Ovary (tissue), 9 donors: Measurements from ENCODE around the gene SLC23A3. TPM values are rescaled to one million over a fixed set of nuclear protein-coding genes. Genes with fewer than 3 reads are reported as not detected.

Source experiments
- DNase-seq, 5 donors: peaks; one replicate each; pipeline ENCODE4 v3.0.0-alpha.2; 2019 to 2020
- H3K27ac ChIP-seq, 2 donors: fragments of 200-600 bp; one replicate each; pipeline versions ENCODE4 v1.5.1 to v1.8.0; 2019 to 2022
- H3K27me3 ChIP-seq: fragments of 200-600 bp; one replicate; pipeline ENCODE4 v1.8.0; 2022
- H3K36me3 ChIP-seq: fragments of 200-600 bp; sonication (generic); one replicate; pipeline ENCODE4 v1.5.1; 2019
- H3K4me1 ChIP-seq: one replicate; pipeline ENCODE4 v1.8.1; 2013; ENCODE audit warnings: mild to moderate bottlenecking, moderate library complexity; ENCODE audit not compliant: insufficient read depth
- H3K4me3 ChIP-seq: fragments of 200-600 bp; sonication (generic); one replicate; pipeline ENCODE4 v1.5.1; 2017
- H3K9me3 ChIP-seq, 2 donors: fragments of 200-600 bp in 1 of 2; sonication (generic) in 1 of 2; one replicate each; pipeline versions ENCODE4 v1.5.1 to v1.8.1; 2013 to 2019; ENCODE audit warnings: mild to moderate bottlenecking in 1 of 2, moderate library complexity in 1 of 2
- CTCF ChIP-seq, 3 donors: fragments of 450-650 bp in 2 of 3; fragments of 200-600 bp in 1 of 3; IDR thresholded peaks; one replicate each; pipeline versions ENCODE4 v1.5.1 to v1.8.0; 2016 to 2022; ENCODE audit warnings: antibody characterized with exemption in 3 of 3, mild to moderate bottlenecking in 1 of 3
- EP300 ChIP-seq: sonication (generic); formaldehyde crosslinking; IDR thresholded peaks from one replicate; pipeline ENCODE4 v1.6.1; 2017; ENCODE audit warnings: antibody characterized with exemption
- POLR2A ChIP-seq: fragments of 450-650 bp; IDR thresholded peaks from one replicate; pipeline ENCODE4 v1.6.1; 2017; ENCODE audit warnings: antibody characterized with exemption, mild to moderate bottlenecking, moderate library complexity
- WGBS, 3 donors: extraction: QIAGEN DNeasy Blood & Tissue Kit in 1 of 3; methylation state at CpG; one replicate each; pipeline versions ENCODE4 v1.1.5 to v1.1.7; 2013 to 2017; 5-methylcytosine and 5-hydroxymethylcytosine counted together
- intact Hi-C, 4 donors: fragments of 100-400 bp; cut with DNase I; formaldehyde crosslinking; loops; one replicate each; pipeline versions ENCODE4 v1.11.0 to v1.15.1; 2022 to 2023
- polyA plus RNA-seq, 2 donors: library from polyadenylated mRNA; stranded (reverse); fragments of 200-250 nt in 1 of 2; fragments of 350-450 nt in 1 of 2; fragmentation: Illumina TruSeq in 1 of 2; extraction: RNeasy Lipid Tissue Mini Kit (QIAGEN cat#74804) in 1 of 2; gene quantifications; one replicate each; pipeline ENCODE4 v1.2.3, GENCODE V29; 2013 to 2014
- total RNA-seq, 7 donors: library from RNA; depleted of rRNA in 2 of 7; stranded (reverse); fragments of >200 nt in 2 of 7; fragmentation: NEBNext Ultra II Directional in 3 of 7; extraction: Animal tissue kit (Norgen Biotek cat#: 25700) in 3 of 7; gene quantifications; one replicate each; pipeline versions ENCODE4 v1.1.0 to v1.2.4, GENCODE V29; 2016 to 2023
- donor health status: DM: no; HTN: no; CAD: no; lungs with moderate emphysema.
- donor health status: DM: no; HTN: no; CAD: no.
- donor health status: Bipolar disorder and iron deficiency.
- donor health status: DM: yes; HTN: yes; CAD: no.
- donor health status: DM: no; HTN: no; CAD: no.
- donor health status: DM: yes; HTN: yes; CAD: no.

Gene SLC23A3
- total and polyA plus RNA-seq, 9 donors = 0.81 to 4.5 (median 1.3) TPM

- H3K4me3 ChIP-seq = no peak overlapping the region
- intact Hi-C loops = no loop called here
- no peaks in the 10 kb centered on the region for H3K36me3 ChIP-seq
- DNase-seq = peak in 3 of 5 donors; percentile 45 to 57 (median 47)
- 38 to 53% (median 39%) methylated on average over 17 of the region's 17 CpGs for WGBS, 3 donors
- TF ChIP-seq CTCF (IDR thresholded peaks at IDR 0.05) (no peak), POLR2A (no peak), EP300 (no peak)
- H3K27ac ChIP-seq = peak overlapping the region in 1 of 2 donors; percentile 89
- H3K4me1 ChIP-seq = peaks cover 4% of the 10 kb centered on the region
- H3K9me3 ChIP-seq = no peaks in the 10 kb centered on the region
- no peaks in the 10 kb centered on the region for H3K27me3 ChIP-seq
Observed at GRCh38 chr2:219207884-219208740, 38.3 kb upstream of the SLC23A3 start.

- WGBS, 3 donors = 3 to 6% (median 6%) methylated on average over 22 of the region's 22 CpGs
- TF ChIP-seq POLR2A = no peak
- no peak for TF ChIP-seq EP300
- no peak for TF ChIP-seq CTCF (IDR thresholded peaks at IDR 0.05)
- Histone ChIP-seq H3K4me1 (peaks cover 4% of the 10 kb centered on the region), H3K36me3 (no peaks in the 10 kb centered on the region), H3K27ac (peak overlapping the region; percentile 89 to 99), H3K9me3 (no peaks in the 10 kb centered on the region), H3K27me3 (no peaks in the 10 kb centered on the region), H3K4me3 (peak overlapping the region; percentile 75)
- DNase-seq = peak in 1 of 5 donors; percentile 42
- intact Hi-C loops = no loop called here
Observed at GRCh38 chr2:219207134-219207883, 37.5 kb upstream of the SLC23A3 start.

GRCh38 chr2:219206328-219207133, 36.7 kb upstream of the SLC23A3 start, which contains the start of gene ZFAND2B:
Gene ZFAND2B (plus strand): TSS chr2:219206782. CDS start chr2:219206988, 206 bp downstream.
- peak within 1 kb of the TSS; percentile 75 for H3K4me3 ChIP-seq
- intact Hi-C loops = no loop called here
- H3K9me3 ChIP-seq = no peaks in the 10 kb centered on the region
- 1% methylated on average over 52 to 76 of the region's 76 CpGs for WGBS, 3 donors
- peaks cover 4% of the 10 kb centered on the region for H3K4me1 ChIP-seq
- H3K27me3 ChIP-seq = no peaks in the 10 kb centered on the region
- no peaks in the 10 kb centered on the region for H3K36me3 ChIP-seq
- H3K27ac ChIP-seq = peak within 1 kb of the TSS; percentile 89 to 99
- TF ChIP-seq CTCF (IDR thresholded peaks at IDR 0.05) (peak in 2 of 3 donors; percentile 27 to 29), EP300 (no peak), POLR2A (peak; percentile 96)
- peak; percentile 95 to 97 (median 95) for DNase-seq

- TF ChIP-seq POLR2A (no peak), EP300 (no peak), CTCF (IDR thresholded peaks at IDR 0.05) (no peak)
- intact Hi-C loops = no loop called here
- H3K27me3 ChIP-seq = no peaks in the 10 kb centered on the region
- no peak for DNase-seq
- peaks cover 4% of the 10 kb centered on the region for H3K4me1 ChIP-seq
- H3K4me3 ChIP-seq = peak overlapping the region; percentile 75
- H3K27ac ChIP-seq = peak overlapping the region; percentile 89 to 99
- H3K9me3 ChIP-seq = no peaks in the 10 kb centered on the region
- 11 to 22% (median 18%) methylated on average over 7 of the region's 7 CpGs for WGBS, 3 donors
- no peaks in the 10 kb centered on the region for H3K36me3 ChIP-seq
Observed at GRCh38 chr2:219205981-219206327, 36.1 kb upstream of the SLC23A3 start.
